Measurements from ENCODE around the gene FUBP3.

DNA sequence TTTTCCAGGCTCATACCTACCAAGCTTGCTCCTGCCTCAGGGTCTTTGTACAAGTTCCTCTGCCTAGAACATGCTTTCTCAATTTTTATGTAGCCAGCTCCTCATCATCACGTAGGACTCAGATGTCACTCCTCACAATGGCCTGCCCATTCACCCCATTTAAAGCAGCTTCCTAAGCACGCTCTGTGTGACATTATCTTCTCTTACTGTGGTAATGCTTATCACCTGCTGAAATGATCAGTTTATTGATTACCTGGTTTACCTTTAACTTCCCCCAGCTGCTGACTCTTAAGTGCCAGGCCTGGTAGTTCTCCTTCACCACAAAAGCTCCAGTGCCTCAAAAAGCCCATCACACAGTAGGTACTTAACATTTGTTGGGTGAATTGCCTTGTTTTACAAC lies 13.6 kb downstream of the FUBP3 start:
- TF ChIP-seq, protein P1, sequence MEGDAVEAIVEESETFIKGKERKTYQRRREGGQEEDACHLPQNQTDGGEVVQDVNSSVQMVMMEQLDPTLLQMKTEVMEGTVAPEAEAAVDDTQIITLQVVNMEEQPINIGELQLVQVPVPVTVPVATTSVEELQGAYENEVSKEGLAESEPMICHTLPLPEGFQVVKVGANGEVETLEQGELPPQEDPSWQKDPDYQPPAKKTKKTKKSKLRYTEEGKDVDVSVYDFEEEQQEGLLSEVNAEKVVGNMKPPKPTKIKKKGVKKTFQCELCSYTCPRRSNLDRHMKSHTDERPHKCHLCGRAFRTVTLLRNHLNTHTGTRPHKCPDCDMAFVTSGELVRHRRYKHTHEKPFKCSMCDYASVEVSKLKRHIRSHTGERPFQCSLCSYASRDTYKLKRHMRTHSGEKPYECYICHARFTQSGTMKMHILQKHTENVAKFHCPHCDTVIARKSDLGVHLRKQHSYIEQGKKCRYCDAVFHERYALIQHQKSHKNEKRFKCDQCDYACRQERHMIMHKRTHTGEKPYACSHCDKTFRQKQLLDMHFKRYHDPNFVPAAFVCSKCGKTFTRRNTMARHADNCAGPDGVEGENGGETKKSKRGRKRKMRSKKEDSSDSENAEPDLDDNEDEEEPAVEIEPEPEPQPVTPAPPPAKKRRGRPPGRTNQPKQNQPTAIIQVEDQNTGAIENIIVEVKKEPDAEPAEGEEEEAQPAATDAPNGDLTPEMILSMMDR (IDR thresholded peaks at IDR 0.05; ENCODE audit: insufficient read depth, low read length, poor library complexity, severe bottlenecking) = no peak
- no peak for TF ChIP-seq EZH2phosphoT487 (conservative IDR thresholded peaks at IDR 0.05; ENCODE audit: low read length)

Data from SU-DHL-6 (cell line).